HepG2 (cell line): ENCODE results near the gene BCL11B. TPM values are rescaled to one million over a fixed set of nuclear protein-coding genes. Genes with fewer than 3 reads are reported as not detected.

ENCODE experiments used
- AKAP8 ChIP-seq: sonication (generic); formaldehyde crosslinking; IDR thresholded peaks from 2 replicates; pipeline ENCODE4 v1.5.1; 2020; ENCODE audit warnings: mild to moderate bottlenecking, missing genetic modification reagents
- BATF2 ChIP-seq: sonication (generic); formaldehyde crosslinking; IDR thresholded peaks from 2 replicates; pipeline ENCODE4 v1.8.0; 2022; ENCODE audit warnings: mild to moderate bottlenecking, missing genetic modification reagents, moderate library complexity
- CBX5 ChIP-seq: sonication (generic); formaldehyde crosslinking; IDR thresholded peaks from 2 replicates; pipeline ENCODE4 v1.4.0; 2020; ENCODE audit warnings: missing genetic modification reagents, borderline replicate concordance
- CHD4 ChIP-seq: fragments of 200-600 bp; sonication (generic); IDR thresholded peaks from 2 replicates; pipeline ENCODE4 v1.7.0; 2017; ENCODE audit warnings: mild to moderate bottlenecking, low read length, borderline replicate concordance
- FOSL1 ChIP-seq: sonication (generic); formaldehyde crosslinking; IDR thresholded peaks from 2 replicates; pipeline ENCODE4 v1.9.0; 2021; ENCODE audit warnings: missing genetic modification reagents, borderline replicate concordance
- GATAD1 ChIP-seq: IDR thresholded peaks from 2 replicates; pipeline ENCODE4 v1.6.1; 2016; ENCODE audit warnings: missing genetic modification reagents, missing compliant biosample characterization
- HNF4A ChIP-seq: sonication (generic); formaldehyde crosslinking; IDR thresholded peaks from 2 replicates; pipeline ENCODE4 v1.4.0; 2020; ENCODE audit warnings: missing genetic modification reagents
- HNRNPLL ChIP-seq: fragments of 200-400 bp; formaldehyde crosslinking; IDR thresholded peaks from 2 replicates; pipeline ENCODE4 v1.6.1; 2017; ENCODE audit warnings: mild to moderate bottlenecking, low read depth, low read length; ENCODE audit not compliant: poor library complexity, severe bottlenecking
- MAX ChIP-seq: IDR thresholded peaks from 2 replicates; pipeline ENCODE4 v1.6.1; 2012; ENCODE audit warnings: inconsistent platforms
- MLXIP ChIP-seq: sonication (generic); formaldehyde crosslinking; IDR thresholded peaks from 2 replicates; pipeline ENCODE4 v1.9.0; 2021; ENCODE audit warnings: missing genetic modification reagents, borderline replicate concordance
- NBN ChIP-seq: fragments of 450-650 bp; conservative IDR thresholded peaks from 2 replicates; pipeline ENCODE4 v1.6.1; 2017
- NFKB2 ChIP-seq: sonication (generic); formaldehyde crosslinking; IDR thresholded peaks from 2 replicates; pipeline ENCODE4 v1.4.0; 2020; ENCODE audit warnings: missing genetic modification reagents, borderline replicate concordance
- RFXANK ChIP-seq: IDR thresholded peaks from 2 replicates; pipeline ENCODE4 v1.6.1; 2016
- SAP130 ChIP-seq: IDR thresholded peaks from 2 replicates; pipeline ENCODE4 v1.6.1; 2016; ENCODE audit warnings: low read depth
- SRSF9 ChIP-seq: fragments of 200-400 bp; formaldehyde crosslinking; IDR thresholded peaks from 2 replicates; pipeline ENCODE4 v1.6.1; 2018; ENCODE audit warnings: borderline replicate concordance, mild to moderate bottlenecking, low read depth, low read length; ENCODE audit not compliant: insufficient read depth, poor library complexity, severe bottlenecking
- STAT6 ChIP-seq: sonication (generic); formaldehyde crosslinking; IDR thresholded peaks from 2 replicates; pipeline ENCODE4 v1.4.0; 2020; ENCODE audit warnings: missing genetic modification reagents, mild to moderate bottlenecking, borderline replicate concordance
- TBX2 ChIP-seq: sonication (generic); formaldehyde crosslinking; IDR thresholded peaks from 2 replicates; pipeline ENCODE4 v1.5.0; 2020; ENCODE audit warnings: missing genetic modification reagents, mild to moderate bottlenecking, borderline replicate concordance
- THAP8 ChIP-seq: sonication (generic); formaldehyde crosslinking; IDR thresholded peaks from 2 replicates; pipeline ENCODE4 v1.5.1; 2020; ENCODE audit warnings: missing genetic modification reagents, mild to moderate bottlenecking, borderline replicate concordance
- ZFYVE20 ChIP-seq: sonication (generic); formaldehyde crosslinking; IDR thresholded peaks from 2 replicates; pipeline ENCODE4 v1.8.0; 2023; ENCODE audit warnings: low read depth, mild to moderate bottlenecking, moderate library complexity, missing genetic modification reagents, borderline replicate concordance
- ZMAT5 ChIP-seq: sonication (generic); formaldehyde crosslinking; IDR thresholded peaks from 2 replicates; pipeline ENCODE4 v1.5.0; 2020; ENCODE audit warnings: mild to moderate bottlenecking, low read depth, missing genetic modification reagents, borderline replicate concordance
- ZNF546 ChIP-seq: sonication (generic); formaldehyde crosslinking; conservative IDR thresholded peaks from 2 replicates; pipeline ENCODE4 v1.8.1; 2023; ENCODE audit warnings: mild to moderate bottlenecking, missing genetic modification reagents
- ZNF563 ChIP-seq: sonication (generic); formaldehyde crosslinking; IDR thresholded peaks from 2 replicates; pipeline ENCODE4 v1.8.0; 2022; ENCODE audit warnings: mild to moderate bottlenecking, moderate library complexity, missing genetic modification reagents
- polyA plus RNA-seq, 8 experiments: library from polyadenylated mRNA; depleted of rRNA in 3 of 8; stranded (reverse) in 7 of 8; unstranded in 1 of 8; fragments of >200 nt; fragmentation: Illumina TruSeq in 4 of 8; extraction: Trizol in 4 of 8; gene quantifications; 2 replicates each; pipeline versions ENCODE4 v1.2.1 to v1.2.3, GENCODE V29; 2011 to 2016; ENCODE audit warnings: low read depth in 4 of 8, missing spikeins in 1 of 8, mixed read lengths in 1 of 8; ENCODE audit not compliant: insufficient read depth in 1 of 8
- total RNA-seq, 5 experiments: library from RNA; depleted of rRNA; stranded (reverse); fragments of >200 nt; fragmentation: Illumina TruSeq; extraction: Trizol; gene quantifications; 2 replicates each; pipeline ENCODE4 v1.2.3, GENCODE V29; 2016; ENCODE audit warnings: low read depth in 1 of 5

The BCL11B gene
- total and polyA plus RNA-seq, 2 of the 13 experiments (the other 11 are each of a cell fraction or from before 2014, with no cell fraction given) = not detected

- no peak for TF ChIP-seq ZMAT5
- no peak for TF ChIP-seq NBN
- TF ChIP-seq THAP8 (CRISPR knock-in tag) = no peak
- TF ChIP-seq AKAP8 (CRISPR knock-in tag) = no peak
- TF ChIP-seq SRSF9 = no peak
- no peak for TF ChIP-seq CBX5 (CRISPR knock-in tag)
- no peak for TF ChIP-seq ZFYVE20 (CRISPR knock-in tag)
- TF ChIP-seq ZNF563 = no peak
- peak; percentile 36 for TF ChIP-seq HNRNPLL
- TF ChIP-seq CHD4 = 0 out of 2 replicates have a peak, but pooled peaks have one; percentile 20
- no peak for TF ChIP-seq BATF2 (CRISPR knock-in tag)
- TF ChIP-seq MAX = peak; percentile 70
- TF ChIP-seq SAP130 (CRISPR knock-in tag) = 0 out of 2 replicates have a peak, but pooled peaks have one; percentile 26
- TF ChIP-seq NFKB2 (CRISPR knock-in tag) = no peak
- peak; percentile 36 for TF ChIP-seq HNF4A (CRISPR knock-in tag)
- no peak for TF ChIP-seq MLXIP
- TF ChIP-seq GATAD1 (CRISPR knock-in tag) = no peak
- no peak for TF ChIP-seq FOSL1 (CRISPR knock-in tag)
- TF ChIP-seq TBX2 (CRISPR knock-in tag) = peak; percentile 79
- TF ChIP-seq ZNF546 (CRISPR knock-in tag) = no peak
- TF ChIP-seq RFXANK (CRISPR knock-in tag) = no peak
- TF ChIP-seq STAT6 (CRISPR knock-in tag) = no peak
These were observed 2.6 kb upstream of the BCL11B start (continued) for GRCh38 chr14:99274346-99275221.
